ENCODE data around the gene CYP26B1.

The CYP26B1 gene

DNA sequence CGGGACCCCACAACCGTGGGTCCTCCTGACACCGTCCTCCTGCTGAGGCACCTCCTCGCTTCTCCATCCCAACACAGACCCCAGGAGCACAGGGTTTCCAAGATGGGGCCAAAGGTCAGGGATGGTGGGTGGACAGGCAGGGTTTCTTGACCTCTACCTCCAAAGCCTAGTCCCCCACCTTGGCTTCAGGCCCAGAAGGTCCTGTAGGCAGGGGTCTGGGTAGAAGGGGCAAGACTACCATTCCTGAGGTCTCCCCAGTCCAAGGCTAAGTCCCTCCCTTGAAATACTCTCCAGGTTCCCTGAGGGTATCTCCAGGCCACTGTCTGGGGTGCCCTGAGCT lies 7.1 kb downstream of the CYP26B1 start:
- no peak for DNase-seq

DNA sequence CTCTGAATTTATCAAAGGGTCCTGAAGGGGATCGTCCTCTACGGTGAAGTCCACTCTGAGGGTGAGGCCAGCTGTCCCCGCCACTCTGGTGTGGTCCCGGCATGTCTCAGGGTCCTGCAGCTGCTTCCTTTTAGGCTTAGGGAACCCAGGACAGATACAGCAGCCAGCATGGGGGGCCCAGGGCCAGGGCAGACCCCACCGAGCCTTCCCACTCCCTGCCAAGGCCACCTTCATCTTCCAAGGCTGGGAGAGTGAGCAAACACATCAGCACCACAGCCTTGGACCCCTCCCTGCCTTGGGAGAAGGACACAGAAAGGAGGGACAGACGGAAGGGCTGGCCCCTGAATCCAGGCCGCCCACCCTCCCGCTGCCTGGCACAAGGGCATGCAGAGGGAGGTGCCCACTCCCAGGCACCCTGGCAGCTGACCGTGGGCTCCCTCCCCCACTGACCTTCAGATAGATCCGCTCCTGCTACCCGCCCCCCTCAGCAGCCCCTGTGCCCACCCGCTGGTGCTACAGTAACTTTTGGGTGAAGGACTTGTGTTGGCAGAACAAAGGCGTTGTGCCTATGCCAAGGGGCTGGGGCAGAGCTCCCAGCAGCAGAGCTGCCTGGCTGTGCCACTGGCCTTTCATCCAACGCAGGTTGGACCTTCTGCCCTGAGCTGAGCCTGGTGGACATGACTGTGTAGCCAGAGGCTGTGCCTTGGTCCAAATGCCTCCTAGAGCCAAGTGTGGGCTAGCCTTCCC lies 7.6 kb downstream of the CYP26B1 start:
- DNase-seq: no peak

DNA sequence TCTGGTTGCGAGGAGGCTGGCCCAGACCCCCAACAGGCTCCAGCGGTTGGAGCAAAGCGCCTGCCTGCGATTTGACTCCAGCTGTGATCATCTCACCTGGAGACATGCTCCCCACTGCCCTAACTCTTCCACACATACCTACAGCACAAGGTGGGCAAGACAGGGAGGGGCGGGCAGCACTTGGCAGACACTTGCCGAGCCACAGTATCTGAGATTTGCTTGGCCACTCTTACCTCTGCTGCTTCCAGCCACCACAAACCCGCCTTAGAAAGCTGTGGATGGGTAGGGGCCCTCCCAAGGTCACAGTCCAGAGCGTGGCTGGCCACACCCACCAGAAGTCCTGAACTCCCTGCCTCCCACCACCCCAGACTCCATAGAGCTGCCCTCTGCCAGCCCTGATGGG lies 8.2 kb downstream of the CYP26B1 start:
- no peak for DNase-seq

DNA sequence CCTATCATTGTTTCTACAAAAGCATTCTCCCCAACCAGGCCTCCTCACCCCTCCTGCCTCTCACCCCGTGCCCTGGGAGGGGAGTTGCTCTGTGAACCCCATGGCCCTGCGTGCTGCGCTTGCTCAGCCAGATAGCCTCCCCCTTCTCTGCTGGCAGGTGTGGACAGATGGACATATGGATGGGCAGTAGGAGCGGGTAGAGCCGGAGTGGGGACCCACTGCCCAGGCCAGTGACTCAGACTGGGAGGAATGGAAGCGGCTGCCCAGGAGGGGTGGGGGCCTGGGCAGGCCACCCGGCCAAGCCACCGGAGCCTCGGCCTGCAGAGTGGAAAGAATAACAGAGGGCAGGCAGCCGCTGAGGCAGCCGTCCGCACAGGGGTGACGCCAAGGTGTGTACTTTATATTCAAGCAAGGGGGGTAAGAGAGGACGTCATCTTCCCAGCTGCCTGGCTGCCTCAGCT lies 8.7 kb downstream of the CYP26B1 start:
- no peak for DNase-seq

DNA sequence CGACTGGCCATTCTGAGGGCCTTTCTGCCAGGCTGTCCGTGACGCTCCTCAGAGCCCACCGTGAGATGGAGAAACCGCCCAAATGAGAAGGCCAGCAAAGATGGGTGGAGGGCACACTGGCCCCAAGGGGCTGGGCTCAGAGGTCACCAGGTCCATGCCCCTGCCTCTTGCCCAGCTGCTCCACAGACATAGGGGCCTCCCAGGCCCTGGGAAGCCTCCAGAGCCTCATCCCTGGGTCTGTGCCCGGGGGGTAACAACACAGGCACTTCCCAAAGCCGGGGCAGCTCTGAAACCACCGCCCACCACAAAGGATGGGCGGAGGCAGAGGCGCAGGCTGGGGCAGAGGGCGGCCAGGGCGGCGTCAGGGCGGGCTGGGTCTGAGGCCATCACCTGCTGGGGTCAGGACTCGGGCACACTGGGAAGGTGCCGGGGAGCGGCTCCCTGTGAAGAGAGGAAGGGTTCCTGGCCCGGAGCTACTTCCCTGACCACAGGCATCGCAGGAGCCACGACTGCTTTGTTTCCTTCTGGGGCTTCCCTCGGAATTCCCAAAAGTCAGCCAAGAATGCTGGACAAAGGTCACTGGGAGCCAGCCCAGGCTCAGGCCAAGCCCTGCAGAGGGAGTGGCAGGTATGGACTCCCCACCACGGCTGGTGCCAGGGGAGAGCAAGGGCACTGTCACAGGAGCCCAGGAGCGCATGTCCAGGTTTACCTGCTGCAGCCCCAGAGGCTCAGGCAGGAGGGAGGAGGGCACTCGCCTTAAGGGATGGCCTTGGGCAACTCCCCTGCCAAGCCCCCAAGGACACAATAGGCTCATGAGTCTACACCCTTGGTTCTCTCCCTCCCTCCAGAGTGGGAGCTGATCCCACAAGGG lies 9.4 kb downstream of the CYP26B1 start:
- DNase-seq: no peak

DNA sequence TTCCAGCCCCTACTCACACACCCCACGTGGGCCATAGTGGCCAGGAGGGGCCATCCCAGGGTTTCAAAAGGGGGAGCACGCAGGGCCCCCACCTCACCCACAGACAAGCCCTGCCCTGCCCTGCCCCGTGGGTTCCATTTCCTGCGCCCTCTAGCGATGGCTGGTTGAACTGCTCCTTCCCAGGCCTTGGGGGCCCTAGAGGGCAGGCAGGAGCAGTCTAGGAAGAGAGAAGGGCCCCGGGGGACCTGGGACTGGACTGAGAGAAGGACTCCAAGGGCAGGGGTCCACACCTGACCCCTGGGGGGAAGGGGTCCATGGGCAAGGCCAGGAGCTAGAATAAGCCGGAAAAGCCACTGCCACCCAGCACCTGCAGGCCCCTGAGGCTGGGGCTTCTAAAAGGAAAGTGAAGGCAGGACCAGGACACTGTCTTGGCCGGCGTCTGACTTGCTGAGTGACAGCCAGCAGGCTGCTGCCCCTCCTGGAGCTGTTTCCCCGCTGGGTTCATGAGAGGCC lies 10.1 kb downstream of the CYP26B1 start:
- DNase-seq: peak; percentile 73 to 74

DNA sequence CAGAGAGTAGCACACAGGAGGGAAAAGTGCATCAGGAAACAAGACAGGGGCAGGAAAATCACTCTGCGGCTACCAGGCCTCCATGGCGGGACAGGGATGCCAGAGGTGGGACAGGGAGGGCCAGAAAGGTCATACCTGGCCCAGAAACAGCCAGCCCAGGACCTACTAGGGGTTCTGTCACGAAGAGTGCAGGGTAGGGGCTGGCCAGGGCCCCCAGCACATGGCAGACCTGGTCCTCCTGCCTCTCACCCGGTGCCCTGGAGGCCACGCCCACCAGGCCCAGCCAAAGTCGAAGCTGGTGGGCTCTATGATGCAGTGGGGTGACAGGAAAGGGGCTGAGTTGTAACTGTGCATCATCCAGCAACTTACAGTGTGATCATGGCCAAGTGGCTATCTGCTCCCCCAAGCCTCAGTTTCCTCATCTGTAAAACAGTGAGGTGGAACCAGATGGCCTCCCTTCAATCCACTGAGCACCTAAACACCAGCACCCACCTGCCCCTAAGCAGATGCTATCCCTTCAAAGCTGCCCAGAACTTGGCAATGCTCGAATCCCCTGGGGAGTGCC lies 10.6 kb downstream of the CYP26B1 start:
- no peak for DNase-seq

DNA sequence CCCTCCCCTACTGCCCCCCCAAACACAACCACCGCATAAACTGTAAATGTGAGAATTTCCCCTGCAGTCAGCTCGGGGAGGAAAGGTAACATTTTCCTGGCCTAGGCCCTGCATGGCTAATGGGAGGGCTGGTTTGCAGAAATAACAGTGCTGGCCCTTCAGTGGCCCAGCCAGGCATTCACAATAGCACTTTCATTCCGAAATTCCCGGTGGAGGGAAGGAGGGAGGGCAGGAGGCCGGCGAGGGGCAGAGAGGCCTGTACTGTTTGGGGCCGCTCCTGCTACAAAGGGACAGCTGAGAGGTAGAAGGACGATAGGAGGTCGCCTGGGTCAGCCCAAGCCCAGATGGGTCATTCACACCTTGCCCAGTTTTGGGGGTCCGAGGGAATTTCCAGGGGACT lies 11.3 kb downstream of the CYP26B1 start:
- no peak for DNase-seq

DNA sequence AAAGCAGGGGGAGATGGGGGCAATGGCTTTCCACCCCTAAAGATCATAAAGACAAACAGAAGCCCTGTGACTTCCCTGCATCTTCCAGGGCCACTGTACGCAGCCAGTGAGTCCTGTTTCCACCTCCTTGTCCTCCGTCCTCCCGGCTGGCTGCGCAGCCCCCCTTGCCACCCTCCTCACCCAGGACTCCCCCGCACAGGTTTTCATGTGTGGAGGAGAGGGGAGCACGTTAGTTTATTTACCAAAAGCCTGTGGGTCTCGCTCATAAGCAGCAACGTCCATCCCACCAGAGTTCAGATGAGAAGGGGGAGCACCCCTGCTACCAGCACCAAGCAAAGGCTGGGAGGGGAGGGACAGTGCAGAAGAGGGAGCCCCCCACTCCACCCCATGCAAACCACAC lies 11.7 kb downstream of the CYP26B1 start:
- DNase-seq: no peak

DNA sequence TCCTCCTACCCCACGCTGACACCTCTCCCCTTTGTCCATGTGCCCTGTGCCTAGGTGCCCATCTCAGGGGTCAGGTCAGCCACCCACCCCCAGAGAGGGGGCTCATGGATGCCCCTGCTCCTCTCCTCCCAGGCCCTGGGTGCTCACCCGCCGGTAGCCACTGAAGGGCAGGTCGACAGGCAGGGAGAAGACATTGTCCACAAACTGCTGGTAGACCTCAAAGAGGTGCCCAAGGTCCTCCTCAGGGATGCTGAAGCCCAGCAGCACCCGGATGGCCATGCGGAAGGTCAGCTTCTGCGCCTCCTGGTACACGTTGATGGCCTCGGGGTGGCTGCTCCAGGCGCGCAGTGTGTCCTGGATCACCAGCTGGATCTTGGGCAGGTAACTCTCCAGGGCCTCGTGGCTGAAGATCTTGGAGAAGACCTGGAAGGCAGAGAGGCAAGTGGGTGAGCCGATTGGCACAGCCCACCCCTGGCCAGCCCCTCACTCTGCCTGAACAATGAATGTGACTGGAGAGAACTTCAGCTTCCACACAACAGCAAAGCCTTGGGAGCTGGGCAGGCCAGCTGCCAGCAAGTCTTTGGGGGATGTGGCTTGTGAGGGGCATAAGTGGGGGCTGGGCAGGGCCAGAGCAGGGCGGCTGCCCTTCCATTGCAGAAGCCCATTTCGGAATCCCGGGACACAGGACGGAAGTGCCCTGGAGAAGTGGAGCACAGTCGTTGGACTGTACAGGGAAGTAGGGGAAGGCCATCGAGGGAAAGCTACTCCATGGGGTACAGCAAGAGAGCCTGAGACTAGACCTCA lies 12.5 kb downstream of the CYP26B1 start:
- no peak for DNase-seq

DNA sequence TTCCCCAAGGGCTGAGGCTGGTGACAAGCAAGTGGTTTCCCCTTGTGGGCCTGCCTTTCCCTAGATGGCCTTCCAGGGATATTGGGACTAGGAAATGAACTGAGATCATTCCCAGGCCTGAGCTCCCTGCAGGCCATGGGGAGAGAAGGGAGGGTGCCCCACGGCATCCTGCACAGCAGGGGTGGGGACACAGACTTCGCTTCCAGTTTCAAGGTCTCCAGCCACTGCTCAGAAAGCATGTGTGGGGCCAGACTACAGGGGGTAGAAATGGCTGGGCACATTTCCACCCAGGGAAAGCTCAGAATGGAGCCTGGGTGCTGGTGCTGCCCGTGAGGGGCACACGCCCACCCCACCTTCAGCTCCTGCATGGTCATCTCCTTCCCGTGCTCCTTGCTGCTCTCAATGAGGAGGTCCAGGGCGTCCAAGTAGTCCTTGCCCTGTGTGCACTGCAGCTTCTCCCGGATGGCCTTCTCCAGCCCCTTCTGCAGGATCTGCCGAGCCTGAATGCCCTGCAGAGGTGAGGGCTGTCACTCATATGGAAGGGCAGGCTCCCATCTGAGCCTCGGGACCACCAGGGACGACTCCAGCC lies 13.2 kb downstream of the CYP26B1 start:
- no peak for DNase-seq

DNA sequence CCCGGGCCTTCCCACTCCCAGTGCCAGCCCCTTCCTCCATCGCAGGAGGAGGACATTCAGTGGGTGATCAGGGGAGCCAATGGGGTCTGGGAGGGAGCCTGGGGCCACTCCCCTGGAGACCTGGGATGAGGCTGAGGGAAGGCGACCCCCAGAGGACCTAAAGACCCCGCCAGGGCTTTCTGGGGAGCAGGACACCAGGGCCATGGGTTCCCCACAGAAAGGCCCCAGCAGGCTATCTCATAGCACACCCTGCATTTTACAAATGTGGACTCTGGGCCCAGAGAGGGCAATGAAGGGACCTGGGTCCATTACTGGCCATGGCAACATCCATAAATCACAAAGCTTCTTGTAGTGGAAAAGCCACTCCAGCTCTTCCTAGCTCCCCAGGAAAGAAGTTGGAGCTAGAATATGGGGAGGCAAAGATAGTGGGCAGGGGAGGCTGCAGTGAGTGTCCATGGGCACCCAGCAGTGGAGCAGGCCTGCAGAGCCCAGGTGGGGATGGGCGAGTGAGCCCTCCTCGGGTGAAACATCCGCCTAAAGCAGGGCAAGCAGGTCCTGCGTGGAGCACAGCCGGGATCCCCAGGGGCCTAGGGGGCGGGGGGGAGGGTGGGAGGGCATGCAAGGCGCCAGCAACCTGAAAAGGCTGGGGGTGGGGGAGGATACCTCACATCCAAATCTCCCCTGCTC lies 13.8 kb downstream of the CYP26B1 start:
- no peak for DNase-seq

DNA sequence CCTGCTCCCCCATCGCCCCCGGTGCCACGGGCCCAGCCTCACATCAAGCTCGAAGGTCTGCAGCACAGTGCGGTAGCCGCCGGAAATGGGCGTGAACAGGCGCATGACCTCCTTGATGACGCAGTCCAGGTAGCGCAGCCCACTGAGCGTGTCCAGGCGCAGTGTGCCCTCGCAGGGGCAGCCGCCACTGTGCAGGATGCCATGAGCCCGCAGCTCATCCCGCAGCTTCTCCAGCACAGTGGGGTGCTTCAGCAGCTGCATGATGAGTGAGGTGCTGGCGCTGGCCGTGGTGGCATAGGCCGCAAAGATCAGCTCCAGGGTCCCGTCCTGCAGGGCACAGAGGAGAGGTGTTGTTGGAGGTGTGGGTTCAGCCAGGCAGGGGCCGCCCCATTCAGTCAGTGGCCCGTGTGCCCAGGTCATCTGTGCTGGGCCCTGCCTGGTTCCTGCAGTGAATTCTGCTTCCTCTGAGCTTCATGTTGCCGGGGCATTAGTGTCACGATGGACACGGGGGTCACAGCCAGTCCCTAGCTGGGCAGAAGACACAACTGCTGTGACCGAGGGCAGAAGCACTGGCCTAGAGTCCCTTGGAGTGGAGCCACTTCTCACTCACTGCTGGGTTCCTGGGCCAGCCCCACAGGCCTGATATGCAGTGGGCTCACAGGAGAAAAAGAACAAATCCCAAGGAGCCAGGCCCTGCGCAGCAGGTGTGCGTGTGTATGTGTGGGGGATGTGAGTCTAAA lies 14.5 kb downstream of the CYP26B1 start:
- DNase-seq: no peak

DNA sequence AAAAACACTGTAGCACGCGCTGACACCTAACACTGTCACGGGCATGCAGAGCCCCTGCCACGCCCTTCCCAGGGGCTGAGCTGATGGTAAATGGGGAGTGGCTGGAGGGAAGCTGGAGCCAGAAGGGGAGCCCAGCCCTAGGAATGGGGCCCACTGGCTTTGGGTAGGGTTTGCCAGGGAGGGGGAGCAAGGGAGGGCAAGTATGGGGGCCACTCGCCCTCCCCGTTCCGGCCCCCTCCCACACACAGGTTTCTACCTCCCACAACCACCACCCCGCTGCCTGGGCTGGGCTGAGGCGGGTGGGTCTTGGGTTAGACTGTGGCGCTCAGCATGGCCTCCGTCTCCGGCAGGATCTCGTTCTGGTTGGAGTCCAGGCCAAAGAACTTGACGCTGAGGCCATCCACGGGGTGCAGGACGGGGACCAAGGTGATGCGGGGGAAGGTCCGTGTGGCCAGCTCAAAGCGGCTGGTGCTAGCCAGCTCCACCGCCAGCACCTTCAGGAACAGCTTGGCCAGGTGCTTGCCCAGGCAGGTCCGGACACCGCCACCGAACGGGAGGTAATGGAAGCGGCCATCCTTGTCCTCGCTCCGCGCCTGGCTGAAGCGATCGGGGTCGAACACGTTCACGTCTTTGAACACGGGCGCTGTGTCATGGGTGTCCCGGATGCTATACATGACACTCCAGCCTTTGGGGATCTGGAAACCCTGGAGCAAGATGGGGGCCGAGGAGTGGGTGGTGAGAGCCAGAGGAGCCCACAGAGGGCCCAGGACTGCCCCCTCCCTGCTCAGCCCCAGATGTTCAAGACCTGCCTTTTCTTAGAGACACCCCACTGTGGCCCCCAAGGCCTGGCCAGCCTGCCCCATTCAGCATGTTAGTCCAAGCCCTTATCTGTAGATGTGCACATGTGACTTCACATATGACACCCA lies 15.5 kb downstream of the CYP26B1 start:
- DNase-seq: no peak

DNA sequence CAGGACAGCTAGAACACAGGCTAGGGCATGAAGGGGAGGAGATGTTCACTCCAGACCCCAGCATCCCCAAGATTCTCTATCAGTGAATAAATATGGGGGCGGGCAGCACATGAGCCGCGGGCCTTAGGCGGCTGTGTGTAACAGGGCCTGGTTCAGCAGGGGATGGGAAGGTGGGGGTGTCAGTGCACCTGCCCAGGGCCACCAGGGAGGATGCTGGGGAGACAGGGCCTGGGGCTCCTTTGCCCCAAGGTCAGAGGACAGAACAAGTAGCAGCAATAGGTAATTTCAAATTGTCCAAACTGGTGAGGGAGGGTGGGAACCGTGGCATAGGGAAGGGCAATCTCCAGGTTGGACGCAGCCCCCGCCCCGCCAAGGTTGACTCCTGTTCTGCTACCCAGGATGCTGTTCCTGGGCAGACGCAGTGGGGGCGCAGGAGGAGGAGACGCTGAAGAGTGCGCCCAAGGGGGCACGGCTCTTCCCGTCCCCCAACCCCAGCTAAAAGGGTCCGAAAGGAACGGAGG lies 16.2 kb downstream of the CYP26B1 start:
- no peak for DNase-seq

DNA sequence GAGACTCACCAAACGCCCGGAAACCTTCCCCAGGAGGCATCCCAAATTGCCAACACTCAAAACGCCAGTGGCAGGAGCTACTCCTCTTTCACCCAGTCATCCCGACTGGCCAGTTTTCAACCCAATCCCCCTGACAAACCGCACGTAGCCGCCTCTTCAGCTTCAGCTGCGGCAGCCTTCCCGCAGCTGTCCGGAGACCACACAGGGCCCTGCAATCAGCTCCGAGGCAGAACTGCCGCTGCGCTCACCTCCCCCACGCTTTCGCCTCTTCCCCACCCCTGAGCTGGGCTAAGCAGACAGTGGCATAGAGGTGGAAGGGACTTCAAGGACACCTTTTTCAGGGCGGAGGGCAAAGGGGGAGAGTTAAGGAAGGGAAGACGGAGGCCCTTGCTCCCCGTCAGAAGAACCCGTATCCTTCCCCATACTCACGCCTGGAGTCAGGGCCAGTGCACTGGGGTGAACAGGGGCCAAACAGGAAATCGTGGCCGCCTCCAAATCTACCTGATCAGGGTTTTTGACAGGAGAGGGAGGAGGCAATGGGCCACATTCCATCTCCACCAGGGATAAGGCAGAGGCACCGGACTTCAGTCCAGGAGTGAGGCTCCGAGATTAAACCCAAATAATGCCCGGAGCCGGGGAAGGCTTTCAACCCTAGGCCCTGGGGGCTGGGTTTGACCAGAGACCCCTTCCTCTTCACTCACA lies 16.9 kb downstream of the CYP26B1 start:
- DNase-seq: no peak

DNA sequence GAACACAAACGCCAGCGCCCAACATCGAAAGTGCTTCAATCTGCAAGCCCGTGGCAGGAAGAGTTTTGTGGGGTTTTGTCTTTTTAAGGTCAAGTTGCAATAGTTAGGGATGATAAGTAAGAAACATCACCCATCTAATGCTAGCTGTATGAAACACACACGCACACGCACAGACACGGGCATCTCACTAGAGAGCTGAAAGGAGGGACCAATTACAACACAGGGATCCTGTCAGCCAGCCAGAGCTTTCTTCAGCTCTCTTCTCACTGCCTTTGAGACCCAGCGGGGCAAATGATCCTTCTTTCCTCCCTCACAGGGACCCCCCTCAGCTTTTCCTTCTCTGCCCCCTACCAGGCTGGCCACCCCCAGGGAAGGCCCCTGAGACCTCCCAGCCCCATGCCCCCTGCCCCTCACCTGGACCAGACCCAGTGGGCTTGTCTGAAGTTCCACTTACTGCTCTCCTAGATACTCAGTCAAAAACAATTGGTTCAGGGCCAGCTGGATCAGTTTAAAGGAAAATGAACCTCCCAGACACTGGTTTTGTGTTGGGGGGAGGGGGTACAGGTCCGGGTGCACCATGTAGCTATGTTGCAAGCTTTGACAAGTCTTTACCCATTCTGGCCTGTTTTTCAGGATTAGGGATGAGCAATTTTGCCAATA lies 17.9 kb downstream of the CYP26B1 start:
- no peak for DNase-seq

DNA sequence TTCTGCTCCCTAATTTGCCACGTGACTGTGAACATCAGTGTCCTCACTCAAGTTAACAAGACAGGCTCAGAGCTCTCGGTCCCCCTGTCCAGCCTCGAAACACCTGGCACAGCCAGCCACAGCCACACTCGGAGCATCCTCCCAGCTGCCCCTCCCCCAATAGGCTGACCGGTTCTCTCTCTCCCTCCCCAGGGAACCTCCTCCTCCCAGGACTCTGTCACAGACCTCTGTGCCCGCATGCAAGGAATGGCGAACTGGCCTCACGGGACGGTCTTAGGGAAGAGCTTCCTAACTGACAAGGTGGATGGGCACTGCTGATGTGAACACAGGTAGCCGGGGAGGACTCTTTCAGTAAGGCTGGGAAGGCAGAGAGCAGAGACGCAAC lies 18.8 kb downstream of the CYP26B1 start:
- DNase-seq: no peak

All from stimulated activated CD4-positive, alpha-beta T cell treated with anti-CD3 and anti-CD28 coated beads, Interleukin-2, amount 100 ng/mL, for 48 hours (primary cell).